Measurements from ENCODE around the gene URAD. TPM values are rescaled to one million over a fixed set of nuclear protein-coding genes. Genes with fewer than 3 reads are reported as not detected.

The URAD gene
- total RNA-seq, 2 experiments from 2014 or later, result not detected

DNA sequence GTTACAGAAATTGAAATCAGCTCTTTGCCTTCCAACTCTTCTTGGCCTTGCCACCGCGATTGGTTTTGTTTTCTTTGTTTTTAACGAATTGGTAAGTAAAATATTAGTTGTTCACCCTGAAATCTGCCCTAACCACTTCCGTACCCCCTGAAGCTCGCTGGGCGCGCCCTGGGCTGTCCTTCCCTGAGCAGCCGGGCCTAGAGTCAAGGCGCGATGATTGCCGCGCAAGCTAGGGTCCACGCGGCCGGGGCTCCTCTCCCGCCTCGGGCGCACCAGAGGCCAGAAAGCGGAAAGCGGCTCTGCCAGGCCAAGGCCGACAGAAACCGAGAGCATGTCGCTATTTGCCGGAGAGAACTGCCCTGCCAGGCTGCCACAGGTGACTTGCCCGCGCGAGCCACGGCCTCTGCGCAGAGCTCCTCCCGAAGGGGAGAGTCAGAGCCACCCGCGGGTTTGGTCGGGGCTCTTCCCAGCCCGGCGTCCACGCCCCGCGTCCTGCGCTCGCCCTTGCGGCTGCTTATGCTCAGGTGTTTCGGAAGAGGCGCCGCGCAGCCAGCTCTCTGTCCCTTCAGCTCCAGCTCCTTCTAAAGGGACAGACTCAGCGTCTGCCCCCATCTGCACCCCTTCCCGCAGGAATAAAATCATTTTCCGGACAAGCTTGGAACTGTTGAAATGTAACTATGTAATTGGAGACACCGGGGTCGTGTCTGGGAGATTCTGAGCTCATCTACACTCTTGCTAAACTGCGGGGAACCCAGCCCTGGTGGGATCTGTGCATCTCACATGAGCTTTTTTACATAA, 12.7 kb downstream of the URAD start:
- H3K4me3 Mint-ChIP-seq, result no peak overlapping the region
- no peak for ATAC-seq
- peaks cover 73% of the 10 kb centered on the region for H3K27me3 Mint-ChIP-seq
- intact Hi-C loops (cut with DNase I, micrococcal nuclease), result loop anchor here in 1 of 2 experiments (2.0 to 5.0 kb wide), 2 partner anchors 49 to 178 kb away; no protein-coding TSS in a partner anchor
- no peaks in the 10 kb centered on the region for H3K36me3 Mint-ChIP-seq (ENCODE audit: low read depth)
- ChIA-PET CTCF (interaction anchor here (0.7 to 3.6 kb wide), 7 partner anchors 8 to 180 kb away, joined by 3 to 18 read pairs (median 4); no protein-coding TSS in a partner anchor), POLR2A (interaction anchor here (0.6 kb wide), 1 partner anchor 44 kb away, joined by 7 read pairs; no protein-coding TSS in a partner anchor)
- peaks cover 15% of the 10 kb centered on the region for H3K4me1 Mint-ChIP-seq
- DNase-seq, result no peak
- H3K9me3 Mint-ChIP-seq (ENCODE audit: low read depth), result no peaks in the 10 kb centered on the region
- no peak overlapping the region for H3K27ac Mint-ChIP-seq

- peaks cover 77% of the 10 kb centered on the region for H3K27me3 Mint-ChIP-seq
- no peaks in the 10 kb centered on the region for H3K36me3 Mint-ChIP-seq (ENCODE audit: low read depth)
- H3K27ac Mint-ChIP-seq, result no peak overlapping the region
- H3K4me3 Mint-ChIP-seq, result no peak overlapping the region
- intact Hi-C loops (cut with DNase I, micrococcal nuclease), result no loop called here
- DNase-seq, result no peak
- no peak for ATAC-seq
- peaks cover 17% of the 10 kb centered on the region for H3K4me1 Mint-ChIP-seq
- POLR2A ChIA-PET, result no interaction called here
- no peaks in the 10 kb centered on the region for H3K9me3 Mint-ChIP-seq (ENCODE audit: low read depth)
- CTCF ChIA-PET, result interaction anchor here (0.6 to 3.6 kb wide), 4 partner anchors 9 to 671 kb away, joined by 3 to 18 read pairs (median 3); no protein-coding TSS in a partner anchor
Measured at GRCh38 chr13:27973961-27974662, 14.4 kb downstream of the URAD start.

GRCh38 chr13:27973291-27973690, 15.2 kb downstream of the URAD start:
- no peaks in the 10 kb centered on the region for H3K9me3 Mint-ChIP-seq (ENCODE audit: low read depth)
- intact Hi-C loops (cut with DNase I, micrococcal nuclease), result no loop called here
- H3K4me3 Mint-ChIP-seq, result no peak overlapping the region
- ChIA-PET POLR2A (no interaction called here), CTCF (interaction anchor here (0.6 kb wide), 1 partner anchor 12 kb away, joined by 3 read pairs; no protein-coding TSS in a partner anchor)
- DNase-seq, result no peak
- H3K4me1 Mint-ChIP-seq, result peaks cover 17% of the 10 kb centered on the region
- H3K27ac Mint-ChIP-seq, result no peak overlapping the region
- no peak for ATAC-seq
- H3K27me3 Mint-ChIP-seq, result peaks cover 72% of the 10 kb centered on the region
- no peaks in the 10 kb centered on the region for H3K36me3 Mint-ChIP-seq (ENCODE audit: low read depth)

DNA sequence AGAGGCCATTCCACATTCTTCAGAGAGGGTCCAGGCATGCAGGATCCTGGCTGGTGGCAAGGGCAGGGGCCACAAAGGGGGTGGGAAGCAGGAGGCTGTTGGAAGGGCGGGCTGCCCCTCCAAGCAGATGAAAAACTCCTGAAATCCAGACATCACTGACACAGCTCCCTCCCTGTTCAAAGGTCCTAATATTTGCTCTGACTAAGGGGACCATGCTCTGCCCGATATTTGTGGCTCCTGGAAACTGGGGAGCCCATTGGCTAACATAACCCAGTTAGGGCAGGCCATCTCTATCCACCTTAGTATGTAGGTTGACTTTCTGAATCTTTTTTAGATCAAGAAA, 16.0 kb downstream of the URAD start:
- POLR2A ChIA-PET, result no interaction called here
- intact Hi-C loops (cut with DNase I, micrococcal nuclease), result no loop called here
- no peaks in the 10 kb centered on the region for H3K9me3 Mint-ChIP-seq (ENCODE audit: low read depth)

GRCh38 chr13:27971776-27972477, 16.6 kb downstream of the URAD start:
- H3K9me3 Mint-ChIP-seq (ENCODE audit: low read depth), result no peaks in the 10 kb centered on the region
- H3K4me3 Mint-ChIP-seq, result no peak overlapping the region
- intact Hi-C loops (cut with DNase I, micrococcal nuclease), result loop anchor here (2.0 kb wide), 2 partner anchors 17 to 49 kb away; no protein-coding TSS in a partner anchor
- peaks cover 76% of the 10 kb centered on the region for H3K27me3 Mint-ChIP-seq
- DNase-seq (no peak), ATAC-seq (no peak)
- CTCF ChIA-PET, result interaction anchor here (0.6 to 1.3 kb wide), 5 partner anchors 11 to 1117 kb away, joined by 3 to 5 read pairs (median 4); no protein-coding TSS in a partner anchor
- H3K27ac Mint-ChIP-seq, result no peak overlapping the region
- H3K36me3 Mint-ChIP-seq (ENCODE audit: low read depth), result no peaks in the 10 kb centered on the region
- peaks cover 25% of the 10 kb centered on the region for H3K4me1 Mint-ChIP-seq
- POLR2A ChIA-PET, result no interaction called here

More for the DNA sequence above, 16.0 kb downstream of the URAD start:
- H3K27me3 Mint-ChIP-seq, result peaks cover 75% of the 10 kb centered on the region
- H3K4me3 Mint-ChIP-seq, result no peak overlapping the region
- H3K4me1 Mint-ChIP-seq, result peaks cover 21% of the 10 kb centered on the region
- CTCF ChIA-PET, result interaction anchor here (0.6 to 1.2 kb wide), 3 partner anchors 12 to 1117 kb away, joined by 3 to 5 read pairs (median 4); no protein-coding TSS in a partner anchor
- no peak for DNase-seq
- no peak for ATAC-seq
- no peaks in the 10 kb centered on the region for H3K36me3 Mint-ChIP-seq (ENCODE audit: low read depth)
- no peak overlapping the region for H3K27ac Mint-ChIP-seq

DNA sequence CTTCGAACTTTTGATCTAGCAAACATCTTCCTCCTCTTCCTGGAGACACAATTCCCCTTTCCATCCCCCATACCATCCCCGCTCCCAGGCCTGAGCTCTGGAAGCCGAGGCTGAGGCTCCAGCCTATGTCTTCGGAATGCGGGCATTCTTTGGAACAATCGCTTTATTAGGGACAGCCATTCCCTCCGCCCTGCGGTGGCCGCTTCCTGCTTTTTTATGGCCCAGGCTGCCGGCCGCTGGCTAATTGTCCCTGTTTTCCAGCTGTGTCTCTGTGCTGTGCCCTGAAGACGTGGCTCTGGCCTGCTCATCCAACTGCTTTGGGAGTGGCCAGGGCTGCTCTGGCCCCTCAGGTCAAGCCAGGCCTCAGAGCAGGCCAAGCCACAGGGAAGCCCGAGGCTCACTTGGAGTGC, 17.3 kb downstream of the URAD start:
- DNase-seq, result no peak
- intact Hi-C loops (cut with DNase I, micrococcal nuclease), result loop anchor here (2.0 kb wide), 2 partner anchors 16 to 48 kb away; no protein-coding TSS in a partner anchor
- CTCF ChIA-PET, result interaction anchor here (0.6 to 1.3 kb wide), 4 partner anchors 12 to 145 kb away, joined by 3 to 5 read pairs (median 4); no protein-coding TSS in a partner anchor
- H3K27me3 Mint-ChIP-seq, result peaks cover 74% of the 10 kb centered on the region
- H3K27ac Mint-ChIP-seq, result no peak overlapping the region
- H3K4me3 Mint-ChIP-seq, result no peak overlapping the region
- ATAC-seq, result no peak
- H3K9me3 Mint-ChIP-seq (ENCODE audit: low read depth), result no peaks in the 10 kb centered on the region
- POLR2A ChIA-PET, result no interaction called here
- no peaks in the 10 kb centered on the region for H3K36me3 Mint-ChIP-seq (ENCODE audit: low read depth)
- peaks cover 29% of the 10 kb centered on the region for H3K4me1 Mint-ChIP-seq

DNA sequence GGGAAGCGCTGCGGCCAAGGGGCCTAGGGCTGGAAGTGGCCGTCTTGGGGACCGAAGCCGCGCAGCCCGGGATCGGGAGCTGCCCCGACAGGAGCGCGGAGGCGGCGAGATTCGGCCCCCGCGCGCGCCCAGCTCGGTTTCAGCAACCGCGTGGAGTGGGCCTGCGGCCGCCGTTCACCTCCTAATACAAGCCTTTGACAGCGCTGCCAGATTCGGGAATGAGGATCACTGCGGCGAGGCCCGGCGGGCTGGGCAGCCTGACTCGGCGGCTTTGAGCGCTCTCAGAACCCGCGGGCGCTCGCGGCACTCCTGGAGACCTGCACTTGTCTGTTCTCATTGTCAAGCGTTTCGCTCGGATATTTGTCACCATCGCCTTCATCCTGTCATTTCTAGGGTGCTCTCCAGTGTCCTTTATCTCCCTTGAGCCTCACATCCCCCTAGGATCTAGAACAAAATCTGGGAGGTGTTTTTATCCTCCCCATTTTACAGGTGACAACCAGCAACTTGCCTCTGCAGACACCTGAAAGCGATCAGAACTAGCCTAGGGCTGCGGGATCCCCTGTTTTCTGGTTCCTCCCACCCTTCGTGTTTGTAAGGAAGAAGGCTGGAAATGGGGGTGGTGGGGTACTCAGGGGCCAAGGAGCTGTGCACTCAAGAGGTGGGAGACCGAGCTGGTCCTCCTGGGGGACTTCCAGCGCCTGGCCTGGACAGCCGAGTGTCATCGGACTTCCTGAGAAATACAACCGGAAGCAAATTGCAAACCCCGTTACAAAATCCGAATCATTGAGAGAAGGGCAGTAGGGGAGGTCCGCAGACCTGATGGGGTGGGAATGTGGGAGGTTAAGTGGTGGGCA, 17.9 kb downstream of the URAD start:
- Mint-ChIP-seq H3K27me3 (peaks cover 75% of the 10 kb centered on the region), H3K27ac (no peak overlapping the region), H3K4me3 (no peak overlapping the region), H3K4me1 (peaks cover 29% of the 10 kb centered on the region), H3K9me3 (ENCODE audit: low read depth) (no peaks in the 10 kb centered on the region), H3K36me3 (ENCODE audit: low read depth) (no peaks in the 10 kb centered on the region)
- ATAC-seq (no peak), DNase-seq (no peak)
- intact Hi-C loops (cut with DNase I, micrococcal nuclease), result loop anchor here (2.0 kb wide), 2 partner anchors 16 to 48 kb away; no protein-coding TSS in a partner anchor
- CTCF ChIA-PET, result interaction anchor here (0.6 to 2.1 kb wide), 6 partner anchors 12 to 144 kb away, joined by 3 to 8 read pairs (median 5); no protein-coding TSS in a partner anchor
- POLR2A ChIA-PET, result no interaction called here

GRCh38 chr13:27969866-27970229, 18.6 kb downstream of the URAD start:
- POLR2A ChIA-PET, result no interaction called here
- intact Hi-C loops (cut with DNase I, micrococcal nuclease), result loop anchor here (2.0 kb wide), 2 partner anchors 15 to 47 kb away; no protein-coding TSS in a partner anchor
- no peak overlapping the region for H3K27ac Mint-ChIP-seq
- no peak for ATAC-seq
- H3K9me3 Mint-ChIP-seq (ENCODE audit: low read depth), result no peaks in the 10 kb centered on the region
- no peaks in the 10 kb centered on the region for H3K36me3 Mint-ChIP-seq (ENCODE audit: low read depth)
- no peak for DNase-seq
- CTCF ChIA-PET, result interaction anchor here (0.6 to 2.1 kb wide), 5 partner anchors 11 to 143 kb away, joined by 3 to 8 read pairs (median 6); no protein-coding TSS in a partner anchor
- peaks cover 75% of the 10 kb centered on the region for H3K27me3 Mint-ChIP-seq
- H3K4me1 Mint-ChIP-seq, result peaks cover 24% of the 10 kb centered on the region
- no peak overlapping the region for H3K4me3 Mint-ChIP-seq

DNA sequence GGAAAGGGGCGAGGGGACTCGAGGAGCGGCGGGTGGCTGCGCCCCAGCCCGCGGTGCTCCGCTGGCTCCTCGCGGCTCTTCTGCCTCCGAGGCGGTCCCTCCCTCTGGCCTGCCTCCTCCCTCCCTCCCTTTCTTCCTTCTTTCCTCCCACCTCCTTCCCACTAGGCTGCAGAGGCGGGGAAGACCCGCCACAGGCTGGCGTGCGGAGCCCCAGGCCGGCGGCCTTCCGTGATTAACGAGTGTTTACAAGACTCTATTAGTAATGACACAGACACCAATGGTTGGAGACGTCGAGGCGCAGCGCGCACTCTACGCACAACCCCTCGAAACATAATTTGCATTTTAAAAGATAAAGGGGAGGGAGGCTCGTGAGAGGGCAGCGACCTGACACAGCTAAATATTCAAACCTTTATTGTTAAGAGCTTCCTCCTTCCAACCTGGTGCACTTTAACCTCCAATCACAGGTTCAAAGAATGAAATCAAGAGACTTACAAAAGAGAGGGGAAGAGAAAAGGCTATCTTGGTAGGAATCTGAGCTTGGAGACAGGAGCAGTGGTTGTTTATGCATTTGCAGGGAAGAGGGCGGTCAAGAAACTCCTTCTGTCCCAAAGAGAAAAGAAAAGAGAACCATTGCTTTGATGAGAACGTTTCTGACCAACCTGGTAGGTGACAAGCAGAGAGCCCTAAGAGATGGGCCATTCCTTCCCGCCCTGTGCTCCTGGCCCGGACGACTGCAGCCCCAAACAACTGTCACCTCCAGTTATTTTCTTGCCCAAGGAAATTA, 19.2 kb downstream of the URAD start, which contains the start of gene CDX2:
Gene CDX2 (minus strand): TSS at position 234 of the 784 bp plus-strand sequence. CDS start 309 bp downstream, outside the sequence.
- no peak for ATAC-seq
- CTCF ChIA-PET, result interaction anchor here (0.6 to 2.1 kb wide), 6 partner anchors 10 to 1745 kb away, joined by 3 to 8 read pairs (median 5); no protein-coding TSS in a partner anchor
- Mint-ChIP-seq H3K4me3 (no peak within 1 kb of the TSS), H3K36me3 (ENCODE audit: low read depth) (no peaks in the 10 kb centered on the region), H3K4me1 (peaks cover 24% of the 10 kb centered on the region), H3K9me3 (ENCODE audit: low read depth) (no peaks in the 10 kb centered on the region), H3K27ac (no peak within 1 kb of the TSS), H3K27me3 (peaks cover 74% of the 10 kb centered on the region)
- intact Hi-C loops (cut with DNase I, micrococcal nuclease), result no loop called here
- DNase-seq, result no peak
- POLR2A ChIA-PET, result no interaction called here

Data from activated CD4-positive, alpha-beta T cell treated with anti-CD3 and anti-CD28 coated beads for 36 hours (primary cell).